NOMO-1 (cell line): ENCODE results near the gene ITIH3.
A peak's percentile ranks its signal among the peaks of the same experiment; 100 is the strongest.
"Not testable (repeated sequence)": the region's sequence is repeated elsewhere in the genome, so short reads cannot be mapped to it uniquely, and the experiment has no call there.

Source experiments
- DNase-seq, 2 experiments: peaks; one replicate each; lab custom pipeline; 2025; ENCODE audit not compliant: unreplicated experiment in 2 of 2; lab: John Stamatoyannopoulos, UW

The ITIH3 gene

GRCh38 chr3:52794612-52795099, at the start of gene ITIH3:
ITIH3 (plus strand) TSS chr3:52794796; CDS start chr3:52794804, 8 bp downstream.
- DNase-seq, result no peak

- DNase-seq, result peak in 1 of 2 experiments; percentile 62
Measured at GRCh38 chr3:52752045-52752660, 42.4 kb upstream of the ITIH3 start.

GRCh38 chr3:52754373-52754772, 40.2 kb upstream of the ITIH3 start:
- no peak for DNase-seq

- DNase-seq, result no peak
Measured at GRCh38 chr3:52756141-52756540, 38.5 kb upstream of the ITIH3 start.

GRCh38 chr3:52763466-52763865, 31.1 kb upstream of the ITIH3 start:
- peak in 1 of 2 experiments; percentile 54 for DNase-seq

GRCh38 chr3:52769786-52770455, 24.7 kb upstream of the ITIH3 start:
- peak in 1 of 2 experiments; percentile 25 for DNase-seq

GRCh38 chr3:52770496-52771333, 23.9 kb upstream of the ITIH3 start, which contains the start of gene NEK4:
NEK4 (minus strand) TSS chr3:52770940; CDS start chr3:52770746, 194 bp downstream.
- DNase-seq, result peak; percentile 93 to 95

GRCh38 chr3:52771334-52771681, 23.3 kb upstream of the ITIH3 start:
- DNase-seq, result no peak

- no peak for DNase-seq
Measured at GRCh38 chr3:52771702-52772101, 22.9 kb upstream of the ITIH3 start.

GRCh38 chr3:52773361-52774065, 21.1 kb upstream of the ITIH3 start:
- DNase-seq, result no peak

GRCh38 chr3:52774066-52774713, 20.4 kb upstream of the ITIH3 start:
- DNase-seq, result no peak

GRCh38 chr3:52774901-52775864, 19.4 kb upstream of the ITIH3 start:
- peak in 1 of 2 experiments; percentile 5 for DNase-seq

- DNase-seq, result no peak
Measured at GRCh38 chr3:52775877-52776276, 18.7 kb upstream of the ITIH3 start.

GRCh38 chr3:52776486-52776885, 18.1 kb upstream of the ITIH3 start:
- DNase-seq, result not testable (repeated sequence)

- DNase-seq, result no peak
Measured at GRCh38 chr3:52777127-52777958, 17.3 kb upstream of the ITIH3 start, which contains the start of gene ITIH1. ITIH1 (plus strand) TSS chr3:52777599; CDS start chr3:52777616, 17 bp downstream.

GRCh38 chr3:52777959-52778805, 16.4 kb upstream of the ITIH3 start:
- DNase-seq, result no peak
